ENCODE results near the gene GAL3ST3. TPM values are rescaled to one million over a fixed set of nuclear protein-coding genes. Genes with fewer than 3 reads are reported as not detected.

The GAL3ST3 gene
- total and polyA plus RNA-seq, 4 donors = not detected

- Histone ChIP-seq H3K27me3 (ENCODE audit: control insufficient read depth in 3 of 3, insufficient read depth in 3 of 3, low read length in 2 of 3) (no peaks in the 10 kb centered on the region), H3K36me3 (ENCODE audit: control insufficient read depth in 4 of 4, insufficient read depth in 4 of 4, low read length in 4 of 4) (peaks cover 9 to 46% (median 33%) of the 10 kb centered on the region in 4 donors), H3K9me3 (ENCODE audit: control insufficient read depth in 4 of 4, insufficient read depth in 3 of 4, low read length in 3 of 4) (no peaks in the 10 kb centered on the region), H3K27ac (ENCODE audit: low read depth in 1 of 2, low read length in 1 of 2) (peak overlapping the region; percentile 94 to 97), H3K9ac (ENCODE audit: insufficient read depth in 1 of 2, low read length in 2 of 2) (no peak overlapping the region), H3K4me3 (no peak overlapping the region), H3K4me1 (ENCODE audit: control insufficient read depth in 5 of 5, insufficient read depth in 5 of 5, low read length in 5 of 5) (peaks cover 0 to 21% (median 10%) of the 10 kb centered on the region in 5 donors)
- TF ChIP-seq CTCF (IDR thresholded peaks at IDR 0.05; ENCODE audit: control extremely low read depth, extremely low read depth) = peak; percentile 73
- no peak for ATAC-seq (ENCODE audit: insufficient read depth, low FRiP score)
- 52 to 58% methylated on average over 17 of the region's 17 CpGs for WGBS, 2 donors
- DNase-seq = peak; percentile 70 to 79 (median 78)
These were observed 19.3 kb upstream of the GAL3ST3 start for GRCh38 chr11:66068154-66068821.

GRCh38 chr11:66067640-66068039 is 18.7 kb upstream of the GAL3ST3 start:
- Histone ChIP-seq H3K36me3 (ENCODE audit: control insufficient read depth in 4 of 4, insufficient read depth in 4 of 4, low read length in 4 of 4) (peaks cover 16 to 53% (median 38%) of the 10 kb centered on the region in 4 donors), H3K9me3 (ENCODE audit: control insufficient read depth in 4 of 4, insufficient read depth in 3 of 4, low read length in 3 of 4) (no peaks in the 10 kb centered on the region), H3K27ac (ENCODE audit: low read depth in 1 of 2, low read length in 1 of 2) (no peak overlapping the region), H3K9ac (ENCODE audit: insufficient read depth in 1 of 2, low read length in 2 of 2) (no peak overlapping the region), H3K4me3 (no peak overlapping the region), H3K4me1 (ENCODE audit: control insufficient read depth in 5 of 5, insufficient read depth in 5 of 5, low read length in 5 of 5) (peaks cover 0 to 20% (median 10%) of the 10 kb centered on the region in 5 donors), H3K27me3 (ENCODE audit: control insufficient read depth in 3 of 3, insufficient read depth in 3 of 3, low read length in 2 of 3) (no peaks in the 10 kb centered on the region)
- no peak for TF ChIP-seq CTCF (IDR thresholded peaks at IDR 0.05; ENCODE audit: control extremely low read depth, extremely low read depth)
- 70 to 93% methylated on average over 4 of the region's 4 CpGs for WGBS, 2 donors
- DNase-seq (no peak), ATAC-seq (ENCODE audit: insufficient read depth, low FRiP score) (no peak)

- WGBS, 2 donors = 53 to 75% methylated on average over 3 of the region's 3 CpGs
- H3K27me3 ChIP-seq (ENCODE audit: control insufficient read depth in 3 of 3, insufficient read depth in 3 of 3, low read length in 2 of 3) = no peaks in the 10 kb centered on the region
- ATAC-seq (ENCODE audit: insufficient read depth, low FRiP score) (no peak), DNase-seq (no peak)
- peaks cover 0 to 14% (median 10%) of the 10 kb centered on the region in 5 donors for H3K4me1 ChIP-seq (ENCODE audit: control insufficient read depth in 5 of 5, insufficient read depth in 5 of 5, low read length in 5 of 5)
- no peaks in the 10 kb centered on the region for H3K9me3 ChIP-seq (ENCODE audit: control insufficient read depth in 4 of 4, insufficient read depth in 3 of 4, low read length in 3 of 4)
- H3K9ac ChIP-seq (ENCODE audit: insufficient read depth in 1 of 2, low read length in 2 of 2) = no peak overlapping the region
- TF ChIP-seq CTCF (IDR thresholded peaks at IDR 0.05; ENCODE audit: control extremely low read depth, extremely low read depth) = no peak
- peak overlapping the region in 1 of 2 donors; percentile 28 for H3K27ac ChIP-seq (ENCODE audit: low read depth in 1 of 2, low read length in 1 of 2)
- H3K36me3 ChIP-seq (ENCODE audit: control insufficient read depth in 4 of 4, insufficient read depth in 4 of 4, low read length in 4 of 4) = peaks cover 18 to 57% (median 41%) of the 10 kb centered on the region in 4 donors
- H3K4me3 ChIP-seq = no peak overlapping the region
These were observed 17.8 kb upstream of the GAL3ST3 start for GRCh38 chr11:66066751-66067150.
